T-cell (primary cell): ENCODE data around the gene IFT27. TPM values are rescaled to one million over a fixed set of nuclear protein-coding genes. Genes with fewer than 3 reads are reported as not detected.
"Not testable (repeated sequence)": the region's sequence is repeated elsewhere in the genome, so short reads cannot be mapped to it uniquely, and the experiment has no call there.

ENCODE experiments used
- ATAC-seq, 4 experiments: fragments of 200-7000 bp in 3 of 4; fragments of 150-1000 bp in 1 of 4; cut with Tn5 transposase; replicated peaks in 1 of 4; 1 replicate in 3 of 4; 2 replicates in 1 of 4; pipeline ENCODE4 v1.10.0; 2021; ENCODE audit warnings: moderate library complexity in 3 of 4, mild to moderate bottlenecking in 2 of 4, moderate number of reproducible peaks in 1 of 4
- CTCF ChIA-PET, 2 donors: fragments of 300-600 bp; sonication (Branson Sonifier 250); formaldehyde crosslinking; loops; one replicate each; lab custom pipeline; 2022; ENCODE audit warnings: antibody characterized with exemption in 2 of 2; lab: Charles Lee
- POLR2A ChIA-PET, 2 donors: fragments of 300-600 bp; sonication (Branson Sonifier 250); formaldehyde crosslinking; loops; one replicate each; lab custom pipeline; 2022; ENCODE audit warnings: antibody characterized with exemption in 2 of 2; lab: Charles Lee
- DNase-seq, 35 experiments: peaks; one replicate each; pipeline versions ENCODE4 v3.0.0 to v3.0.0-alpha.2; 2013 to 2023
- H3K27ac ChIP-seq: one replicate; pipeline ENCODE4 v1.5.1; 2013; ENCODE audit warnings: low read length
- H3K27me3 ChIP-seq, 2 experiments: replicated peaks in 1 of 2; 1 replicate in 1 of 2; 2 replicates in 1 of 2; pipeline versions ENCODE4 v1.6.1 to v1.7.0; 2013; ENCODE audit warnings: low read length in 1 of 2, mixed read lengths in 1 of 2; ENCODE audit not compliant: control insufficient read depth in 2 of 2, insufficient read depth in 2 of 2; ENCODE audit errors: extremely low read depth in 1 of 2
- H3K36me3 ChIP-seq, 2 donors: 1 replicate in 1 of 2; 2 replicates in 1 of 2; pipeline versions ENCODE4 v1.6.1 to v1.7.0; 2013; ENCODE audit warnings: low read length in 1 of 2; ENCODE audit not compliant: control insufficient read depth in 2 of 2, insufficient read depth in 1 of 2; ENCODE audit errors: extremely low read depth in 1 of 2
- H3K4me1 ChIP-seq, 2 experiments: 1 replicate in 1 of 2; 2 replicates in 1 of 2; pipeline versions ENCODE4 v1.6.1 to v1.7.0; 2013; ENCODE audit warnings: low read length in 2 of 2, mixed read lengths in 1 of 2; ENCODE audit not compliant: insufficient read depth in 2 of 2, control insufficient read depth in 1 of 2; ENCODE audit errors: extremely low read depth in 1 of 2
- H3K4me3 ChIP-seq, 2 donors: 1 replicate in 1 of 2; 2 replicates in 1 of 2; pipeline versions ENCODE4 v1.5.1 to v1.7.0; 2013; ENCODE audit warnings: mild to moderate bottlenecking in 2 of 2, low read length in 1 of 2, moderate library complexity in 1 of 2; ENCODE audit not compliant: control insufficient read depth in 1 of 2; ENCODE audit errors: extremely low read depth in 1 of 2
- H3K9me3 ChIP-seq: 2 replicates; pipeline ENCODE4 v1.7.0; 2013
- H3K27ac Mint-ChIP-seq, 2 donors: one replicate each; pipeline ENCODE4 v1.8.0; 2020 to 2021; ENCODE audit warnings: mild to moderate bottlenecking in 2 of 2, mixed read lengths in 2 of 2
- H3K27me3 Mint-ChIP-seq, 2 donors: one replicate each; pipeline ENCODE4 v1.8.0; 2021 to 2022; ENCODE audit warnings: mixed read lengths in 2 of 2
- H3K36me3 Mint-ChIP-seq: one replicate; pipeline ENCODE4 v1.8.0; 2021; ENCODE audit warnings: mixed read lengths
- H3K4me1 Mint-ChIP-seq, 3 donors: one replicate each; pipeline ENCODE4 v1.8.0; 2020 to 2022; ENCODE audit warnings: mixed read lengths in 3 of 3, mild to moderate bottlenecking in 1 of 3
- H3K4me3 Mint-ChIP-seq, 3 donors: one replicate each; pipeline ENCODE4 v1.8.0; 2020 to 2022; ENCODE audit warnings: mild to moderate bottlenecking in 3 of 3, mixed read lengths in 3 of 3, moderate library complexity in 3 of 3
- H3K9me3 Mint-ChIP-seq, 3 donors: one replicate each; pipeline ENCODE4 v1.8.0; 2020 to 2022; ENCODE audit warnings: mixed read lengths in 3 of 3
- WGBS: methylation state at CpG from one replicate; pipeline ENCODE4 v1.1.5; 2013; ENCODE audit warnings: missing lambda C conversion rate; ENCODE audit not compliant: insufficient coverage; 5-methylcytosine and 5-hydroxymethylcytosine counted together
- total RNA-seq, 35 experiments: library from RNA in 6 of 35; stranded (reverse) in 6 of 35; fragments of 120-200 nt in 1 of 35; gene quantifications; one replicate each; pipeline versions ENCODE4 v1.2.1 to v1.2.4 and lab custom pipeline; 2013 to 2026

Gene IFT27
- total RNA-seq, 5 donors from 2014 or later (not counting 1 experiment from before 2014, with no cell fraction given), result 19.1 to 34.5 (median 32.0) TPM

DNA sequence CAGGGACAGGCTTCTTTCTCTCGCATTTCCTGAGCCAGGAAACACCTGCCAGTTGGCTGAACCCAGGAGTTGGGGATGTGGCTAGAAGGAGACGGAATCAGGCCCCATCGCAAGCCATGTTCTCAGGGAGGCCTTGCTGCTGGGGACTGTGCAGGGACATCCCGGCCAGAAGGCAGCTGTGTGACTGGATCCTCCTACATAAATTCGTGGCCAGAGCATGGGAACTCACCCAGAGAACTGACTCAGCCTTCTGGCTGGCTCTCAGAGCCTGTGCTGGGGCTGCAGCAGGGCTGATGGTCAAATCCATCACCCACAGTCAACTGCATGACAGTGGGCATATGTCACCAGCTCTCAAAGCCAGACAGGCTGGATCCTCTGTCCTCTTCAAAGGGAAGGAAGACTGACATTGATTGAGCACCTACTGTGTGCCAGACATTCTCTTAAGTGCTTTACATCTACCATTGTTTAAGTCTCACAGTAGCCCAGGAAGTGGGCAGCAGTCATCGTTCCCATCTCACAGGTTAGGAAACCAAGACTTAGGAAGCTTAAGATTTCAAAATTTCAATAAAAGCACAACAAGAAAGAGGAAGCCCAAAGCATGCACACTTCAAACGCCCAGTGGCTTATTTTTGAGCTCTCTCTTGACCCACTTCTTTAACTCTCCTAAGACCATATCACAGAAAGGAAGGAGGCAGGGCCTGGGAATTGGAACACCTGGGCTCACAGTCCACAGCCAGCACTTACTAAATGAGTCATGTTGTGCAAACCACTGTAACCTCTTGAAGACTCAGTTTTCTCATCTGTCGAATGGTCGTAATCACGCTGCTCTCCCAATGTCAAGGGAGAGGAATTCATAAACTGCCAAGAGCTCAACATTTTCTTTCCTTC, 41.5 kb downstream of the IFT27 start:
- no peak for DNase-seq
- CTCF ChIA-PET, result interaction anchor here in 1 of 2 donors (0.6 kb wide), 1 partner anchor 77 kb away, joined by 3 read pairs; no protein-coding TSS in a partner anchor
- no peaks in the 10 kb centered on the region for H3K9me3 Mint-ChIP-seq
- H3K27ac ChIP-seq, result no peak overlapping the region
- no peaks in the 10 kb centered on the region for H3K36me3 Mint-ChIP-seq
- H3K27me3 Mint-ChIP-seq, result peaks cover 35 to 47% of the 10 kb centered on the region in 2 donors
- H3K4me3 Mint-ChIP-seq, result no peak overlapping the region
- no peak overlapping the region for H3K27ac Mint-ChIP-seq
- peaks cover 0 to 65% of the 10 kb centered on the region in 2 experiments for H3K27me3 ChIP-seq
- no peaks in the 10 kb centered on the region for H3K4me1 Mint-ChIP-seq
- no peaks in the 10 kb centered on the region for H3K9me3 ChIP-seq
- no peaks in the 10 kb centered on the region for H3K4me1 ChIP-seq
- WGBS, result 4% methylated on average over 5 of the region's 10 CpGs
- no peak for ATAC-seq
- H3K36me3 ChIP-seq, result no peaks in the 10 kb centered on the region
- POLR2A ChIA-PET, result interaction anchor here in 1 of 2 donors (0.6 kb wide), 1 partner anchor 1349 kb away, joined by 9 read pairs; no protein-coding TSS in a partner anchor
- no peak overlapping the region for H3K4me3 ChIP-seq

DNA sequence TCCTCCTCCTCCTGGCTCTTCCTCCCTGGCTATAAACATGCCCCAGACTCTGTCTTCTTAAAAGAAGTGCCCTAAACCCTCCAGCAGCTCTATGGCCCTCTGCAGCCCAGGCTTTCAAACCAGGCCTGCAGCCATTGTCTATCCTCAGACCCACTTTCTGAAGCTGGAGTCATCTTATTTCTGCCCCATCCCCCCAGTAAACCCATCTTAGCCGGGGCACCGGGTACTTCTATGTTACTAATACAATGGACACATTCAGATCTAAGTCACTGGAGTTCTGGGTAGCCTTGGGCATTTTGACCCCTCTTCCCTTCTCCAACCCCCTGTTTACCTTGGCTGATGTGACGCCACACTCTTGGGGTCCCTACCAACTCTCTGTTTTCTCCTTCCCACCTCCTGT, 42.6 kb downstream of the IFT27 start:
- no peak overlapping the region for H3K4me3 ChIP-seq
- POLR2A ChIA-PET, result no interaction called here
- no peak for DNase-seq
- ATAC-seq, result no peak
- Mint-ChIP-seq H3K9me3 (no peaks in the 10 kb centered on the region), H3K27ac (no peak overlapping the region), H3K36me3 (no peaks in the 10 kb centered on the region), H3K27me3 (peaks cover 35 to 46% of the 10 kb centered on the region in 2 donors), H3K4me1 (no peaks in the 10 kb centered on the region), H3K4me3 (no peak overlapping the region)
- CTCF ChIA-PET, result no interaction called here
- no peak overlapping the region for H3K27ac ChIP-seq
- no peaks in the 10 kb centered on the region for H3K4me1 ChIP-seq
- peaks cover 0 to 59% of the 10 kb centered on the region in 2 experiments for H3K27me3 ChIP-seq
- H3K36me3 ChIP-seq, result no peaks in the 10 kb centered on the region
- no peaks in the 10 kb centered on the region for H3K9me3 ChIP-seq
- whole genome bisulfite sequencing, result 90% methylated on average over 3 of the region's 3 CpGs

DNA sequence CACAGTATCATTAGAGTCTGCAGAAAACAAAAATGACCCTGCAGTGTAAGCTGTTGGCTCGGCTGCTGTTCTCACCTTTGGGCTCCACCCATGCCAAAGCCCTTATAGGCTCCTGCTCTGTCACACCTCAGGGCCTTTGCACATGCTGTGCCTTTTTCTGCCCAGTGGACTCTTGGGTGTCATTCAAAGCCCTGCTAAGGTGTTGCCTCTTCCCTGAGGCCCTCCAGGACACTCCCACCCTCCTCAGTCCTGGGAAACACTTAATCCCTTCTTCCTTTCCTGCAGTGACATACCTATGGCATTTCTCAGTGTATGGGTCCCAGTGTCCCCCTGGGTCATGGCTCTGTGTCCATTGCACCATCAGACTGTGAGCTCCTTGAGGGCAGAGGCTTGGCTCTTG, 43.3 kb downstream of the IFT27 start:
- Histone ChIP-seq H3K36me3 (no peaks in the 10 kb centered on the region), H3K4me1 (no peaks in the 10 kb centered on the region), H3K27me3 (peaks cover 0 to 54% of the 10 kb centered on the region in 2 experiments), H3K27ac (no peak overlapping the region), H3K9me3 (no peaks in the 10 kb centered on the region), H3K4me3 (no peak overlapping the region)
- H3K27me3 Mint-ChIP-seq, result peaks cover 35 to 46% of the 10 kb centered on the region in 2 donors
- no peaks in the 10 kb centered on the region for H3K9me3 Mint-ChIP-seq
- H3K27ac Mint-ChIP-seq, result no peak overlapping the region
- WGBS, result 60% methylated on average over 1 of the region's 1 CpG
- no peak overlapping the region for H3K4me3 Mint-ChIP-seq
- CTCF ChIA-PET, result no interaction called here
- DNase-seq (no peak), ATAC-seq (no peak)
- no peaks in the 10 kb centered on the region for H3K36me3 Mint-ChIP-seq
- POLR2A ChIA-PET, result no interaction called here
- no peaks in the 10 kb centered on the region for H3K4me1 Mint-ChIP-seq

DNA sequence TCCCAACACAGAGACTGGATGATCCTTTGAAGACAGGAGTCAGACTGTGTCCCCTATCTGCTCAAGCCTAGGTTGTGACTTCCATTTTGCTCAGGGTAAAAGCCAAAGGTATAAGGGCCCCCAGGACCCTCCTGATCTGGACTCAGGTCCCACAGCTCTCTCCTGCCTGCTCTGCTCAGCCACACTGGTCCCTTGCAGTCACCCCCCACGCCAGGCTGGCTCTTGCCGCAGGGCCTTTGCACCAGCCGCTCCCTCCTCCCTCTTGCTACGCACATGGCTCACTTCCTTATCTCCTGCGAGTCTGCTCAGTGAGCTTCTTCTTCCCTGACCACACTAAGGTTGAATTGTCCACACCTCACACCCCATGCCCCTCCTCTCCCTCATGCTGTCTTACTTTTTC, 44.0 kb downstream of the IFT27 start:
- no peak for DNase-seq
- H3K27me3 Mint-ChIP-seq, result peaks cover 31 to 41% of the 10 kb centered on the region in 2 donors
- no peak overlapping the region for H3K4me3 Mint-ChIP-seq
- H3K27ac ChIP-seq, result no peak overlapping the region
- H3K27ac Mint-ChIP-seq, result no peak overlapping the region
- no peaks in the 10 kb centered on the region for H3K4me1 Mint-ChIP-seq
- no peak overlapping the region for H3K4me3 ChIP-seq
- 82% methylated on average over 5 of the region's 5 CpGs for WGBS
- no peak for ATAC-seq
- no peaks in the 10 kb centered on the region for H3K9me3 Mint-ChIP-seq
- ChIA-PET POLR2A (no interaction called here), CTCF (no interaction called here)
- H3K9me3 ChIP-seq, result no peaks in the 10 kb centered on the region
- no peaks in the 10 kb centered on the region for H3K36me3 ChIP-seq
- no peaks in the 10 kb centered on the region for H3K36me3 Mint-ChIP-seq
- no peaks in the 10 kb centered on the region for H3K4me1 ChIP-seq
- peaks cover 0 to 50% of the 10 kb centered on the region in 2 experiments for H3K27me3 ChIP-seq

GRCh38 chr22:36731321-36731720, 44.6 kb downstream of the IFT27 start:
- H3K4me1 Mint-ChIP-seq, H3K27ac ChIP-seq, H3K4me3 Mint-ChIP-seq, H3K9me3 Mint-ChIP-seq, H3K36me3 Mint-ChIP-seq, DNase-seq, H3K36me3 ChIP-seq, ATAC-seq, H3K4me1 ChIP-seq, H3K9me3 ChIP-seq, POLR2A ChIA-PET, CTCF ChIA-PET, H3K27ac Mint-ChIP-seq, H3K4me3 ChIP-seq: not testable (repeated sequence)
- WGBS, result 69% methylated on average over 4 of the region's 6 CpGs
- H3K27me3 ChIP-seq, result peaks cover 0 to 49% of the 10 kb centered on the region in 2 experiments
- peaks cover 33 to 39% of the 10 kb centered on the region in 2 donors for H3K27me3 Mint-ChIP-seq

DNA sequence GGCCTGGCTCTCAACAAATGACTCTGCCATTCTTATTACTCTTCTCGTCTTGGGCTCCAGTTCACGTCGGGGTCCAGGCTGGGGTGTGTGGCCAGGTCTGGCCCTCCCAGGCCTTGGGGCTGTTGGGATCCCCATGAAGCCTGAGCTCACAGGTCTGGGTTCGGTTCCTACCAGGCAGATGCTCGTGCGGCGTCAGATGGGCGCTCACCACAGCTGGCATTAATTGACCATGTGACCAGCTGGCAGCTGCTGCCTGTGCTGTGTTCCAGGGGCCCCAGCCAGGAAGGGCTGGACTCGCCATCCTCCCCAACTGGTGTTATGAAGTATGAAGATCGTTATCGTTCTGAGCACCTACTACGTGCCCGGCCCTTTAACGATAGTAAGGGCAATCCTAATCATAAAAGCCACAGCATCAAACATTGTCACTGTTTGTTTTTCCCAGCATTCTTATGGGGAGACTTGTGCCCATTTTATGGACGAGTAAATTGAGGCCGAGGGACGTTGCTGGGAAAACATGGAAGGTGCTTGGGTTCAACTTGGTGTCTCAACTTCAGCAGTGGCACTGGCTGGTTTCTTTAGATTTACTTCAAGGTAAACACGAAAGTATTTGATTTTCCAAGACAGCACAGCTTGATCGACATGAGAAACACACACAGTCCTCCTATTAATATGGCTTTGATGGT, 45.6 kb downstream of the IFT27 start:
- Mint-ChIP-seq H3K9me3 (no peaks in the 10 kb centered on the region), H3K27me3 (peaks cover 35 to 41% of the 10 kb centered on the region in 2 donors), H3K4me1 (no peaks in the 10 kb centered on the region), H3K27ac (no peak overlapping the region), H3K36me3 (no peaks in the 10 kb centered on the region), H3K4me3 (no peak overlapping the region)
- Histone ChIP-seq H3K9me3 (no peaks in the 10 kb centered on the region), H3K27me3 (peaks cover 0 to 50% of the 10 kb centered on the region in 2 experiments), H3K27ac (no peak overlapping the region), H3K4me1 (no peaks in the 10 kb centered on the region), H3K36me3 (no peaks in the 10 kb centered on the region), H3K4me3 (no peak overlapping the region)
- DNase-seq (no peak), ATAC-seq (no peak)
- WGBS, result 95% methylated on average over 11 of the region's 19 CpGs
- ChIA-PET POLR2A (no interaction called here), CTCF (no interaction called here)
